ENCODE measurements around the gene NFATC3.

Gene NFATC3

GRCh38 chr16:68202091-68202519 is 116.9 kb downstream of the NFATC3 start:
- Histone ChIP-seq H3K79me2 (ENCODE audit: insufficient read depth, low read length) (no peaks in the 10 kb centered on the region), H3K4me2 (ENCODE audit: low read length) (no peak overlapping the region), H3K4me3 (ENCODE audit: low read depth, low read length, poor library complexity, severe bottlenecking) (no peak overlapping the region), H3K27me3 (ENCODE audit: insufficient read depth, low read length) (no peaks in the 10 kb centered on the region), H3K27ac (ENCODE audit: low read depth, low read length, poor library complexity, severe bottlenecking) (no peak overlapping the region), H3K36me3 (ENCODE audit: insufficient read depth, low read length) (no peaks in the 10 kb centered on the region), H4K20me1 (ENCODE audit: insufficient read depth, low read length) (no peaks in the 10 kb centered on the region), H2AFZ (ENCODE audit: low read length) (no peak overlapping the region), H3F3A (ENCODE audit: insufficient read depth, low read length) (no peaks in the 10 kb centered on the region), H3K9me2 (ENCODE audit: low read depth, low read length) (no peaks in the 10 kb centered on the region), H3K4me1 (ENCODE audit: insufficient read depth, low read length, severe bottlenecking) (peaks cover 13% of the 10 kb centered on the region), H3K9ac (ENCODE audit: low read length) (no peak overlapping the region), H3K9me3 (ENCODE audit: low read length) (no peaks in the 10 kb centered on the region)
- no peak for TF ChIP-seq CTCF (IDR thresholded peaks at IDR 0.05; ENCODE audit: low read length)

GRCh38 chr16:68206245-68206644 is 121.1 kb downstream of the NFATC3 start:
- Histone ChIP-seq H3K36me3 (ENCODE audit: insufficient read depth, low read length) (no peaks in the 10 kb centered on the region), H3K4me1 (ENCODE audit: insufficient read depth, low read length, severe bottlenecking) (no peaks in the 10 kb centered on the region), H3K27ac (ENCODE audit: low read depth, low read length, poor library complexity, severe bottlenecking) (no peak overlapping the region), H3K4me2 (ENCODE audit: low read length) (no peak overlapping the region), H2AFZ (ENCODE audit: low read length) (no peak overlapping the region), H3K9me3 (ENCODE audit: low read length) (no peaks in the 10 kb centered on the region), H3K9me2 (ENCODE audit: low read depth, low read length) (no peaks in the 10 kb centered on the region), H4K20me1 (ENCODE audit: insufficient read depth, low read length) (no peaks in the 10 kb centered on the region), H3K9ac (ENCODE audit: low read length) (no peak overlapping the region), H3F3A (ENCODE audit: insufficient read depth, low read length) (no peaks in the 10 kb centered on the region), H3K4me3 (ENCODE audit: low read depth, low read length, poor library complexity, severe bottlenecking) (no peak overlapping the region), H3K79me2 (ENCODE audit: insufficient read depth, low read length) (no peaks in the 10 kb centered on the region), H3K27me3 (ENCODE audit: insufficient read depth, low read length) (no peaks in the 10 kb centered on the region)
- TF ChIP-seq EZH2 (IDR thresholded peaks at IDR 0.05; ENCODE audit: borderline replicate concordance, low read length) (no peak), CTCF (IDR thresholded peaks at IDR 0.05; ENCODE audit: low read length) (no peak)

- H3K4me2 ChIP-seq (ENCODE audit: low read length) = no peak overlapping the region
- no peaks in the 10 kb centered on the region for H4K20me1 ChIP-seq (ENCODE audit: insufficient read depth, low read length)
- H2AFZ ChIP-seq (ENCODE audit: low read length) = no peak overlapping the region
- H3K79me2 ChIP-seq (ENCODE audit: insufficient read depth, low read length) = no peaks in the 10 kb centered on the region
- peaks cover 14% of the 10 kb centered on the region for H3K4me1 ChIP-seq (ENCODE audit: insufficient read depth, low read length, severe bottlenecking)
- no peaks in the 10 kb centered on the region for H3K9me3 ChIP-seq (ENCODE audit: low read length)
- H3K36me3 ChIP-seq (ENCODE audit: insufficient read depth, low read length) = no peaks in the 10 kb centered on the region
- H3K27me3 ChIP-seq (ENCODE audit: insufficient read depth, low read length) = no peaks in the 10 kb centered on the region
- TF ChIP-seq EZH2 (IDR thresholded peaks at IDR 0.05; ENCODE audit: borderline replicate concordance, low read length) = no peak
- no peak for TF ChIP-seq CTCF (IDR thresholded peaks at IDR 0.05; ENCODE audit: low read length)
- H3K9me2 ChIP-seq (ENCODE audit: low read depth, low read length) = no peaks in the 10 kb centered on the region
- H3K9ac ChIP-seq (ENCODE audit: low read length) = no peak overlapping the region
- H3K4me3 ChIP-seq (ENCODE audit: low read depth, low read length, poor library complexity, severe bottlenecking) = no peak overlapping the region
- no peaks in the 10 kb centered on the region for H3F3A ChIP-seq (ENCODE audit: insufficient read depth, low read length)
- H3K27ac ChIP-seq (ENCODE audit: low read depth, low read length, poor library complexity, severe bottlenecking) = peak overlapping the region; percentile 55
Measured at GRCh38 chr16:68214726-68215125, 129.6 kb downstream of the NFATC3 start.
